Endothelial cell of hepatic sinusoid (primary cell): ENCODE data around the gene SMYD2.

Experiments used
- in situ Hi-C: cut with HindIII; loops from 2 replicates; pipeline ENCODE4 v1.10.0; 2017; ENCODE audit warnings: low sequenced_read_pairs

The SMYD2 gene

DNA sequence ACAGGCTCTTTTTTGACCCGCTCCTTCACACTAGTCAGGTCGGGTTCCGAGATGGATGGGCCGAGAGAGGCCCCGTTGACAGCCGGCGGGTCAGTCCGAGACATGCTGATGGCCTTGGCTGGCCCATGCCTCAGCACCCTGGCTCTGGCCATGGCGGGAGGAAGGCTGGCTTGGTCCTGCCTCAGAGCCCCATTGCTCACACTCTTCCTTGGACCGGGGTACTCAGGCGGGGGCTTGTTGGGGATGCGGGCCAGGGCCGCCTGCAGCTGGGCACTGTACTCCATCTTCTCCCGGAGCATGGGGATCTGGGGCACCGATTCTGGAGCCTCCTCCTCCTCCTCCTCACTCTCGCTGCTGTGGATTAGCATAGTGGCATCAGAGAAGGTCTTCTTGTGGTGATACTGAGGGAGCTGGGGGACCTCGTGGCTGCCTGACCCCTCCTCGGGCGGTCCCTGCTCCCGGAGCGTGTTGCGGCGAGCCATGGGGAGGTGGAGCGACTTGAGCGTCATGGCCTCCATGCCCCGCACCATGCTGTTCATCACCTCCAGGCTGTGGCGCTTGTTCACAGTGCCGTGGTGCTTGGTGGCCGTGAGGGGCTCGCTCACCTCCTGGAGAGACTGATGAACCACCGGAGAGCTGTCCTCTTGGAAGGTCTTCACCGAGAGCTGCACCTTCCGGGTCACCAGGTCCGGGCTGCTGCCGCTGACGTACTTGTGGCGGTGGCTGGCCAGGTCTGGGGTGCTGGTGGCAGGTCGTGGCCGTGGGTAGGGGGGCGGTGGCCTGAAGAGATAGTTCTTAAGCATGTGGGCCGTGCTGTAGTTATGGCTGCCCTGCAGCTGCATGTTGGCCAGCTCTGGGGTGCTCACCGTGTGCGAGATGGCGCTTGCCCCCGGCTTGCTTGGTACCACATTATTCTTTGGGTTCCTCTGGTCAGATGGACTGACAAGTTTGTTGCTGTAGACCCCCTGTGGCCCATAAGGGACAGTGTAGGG is 102.7 kb downstream of the SMYD2 start:
- in situ Hi-C loops: no loop called here

DNA sequence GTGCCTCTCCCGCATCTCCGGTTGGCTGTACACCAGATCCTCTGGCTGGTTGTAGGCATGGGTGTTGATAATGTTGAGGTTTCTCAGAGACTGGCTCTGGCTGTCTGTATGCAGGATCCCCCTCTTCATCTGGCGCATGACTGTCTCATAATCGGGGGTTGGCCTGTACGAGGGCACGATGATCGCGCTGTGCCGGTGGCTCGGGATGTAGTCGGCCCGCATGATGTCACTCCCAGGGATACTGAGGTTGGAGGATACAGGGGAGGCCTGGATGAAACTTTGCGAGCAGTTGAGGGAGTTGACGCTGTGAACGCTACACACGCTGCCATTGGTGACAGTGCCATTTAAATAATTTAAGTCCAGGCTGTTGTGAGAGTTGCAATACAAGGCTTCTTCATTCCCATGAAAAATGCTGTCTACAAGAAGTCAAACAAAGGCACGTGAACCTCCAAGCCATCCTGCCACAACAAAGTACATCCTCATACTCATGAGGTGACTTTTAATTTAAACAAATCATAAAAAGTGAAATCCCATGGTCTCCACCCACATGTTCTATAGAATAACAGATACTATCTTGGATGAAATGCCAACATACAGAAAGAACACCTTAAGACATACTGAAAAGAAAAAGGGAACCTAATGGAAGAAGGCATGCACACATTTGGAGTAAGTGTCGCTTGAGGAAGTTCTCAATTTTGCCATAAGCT is 103.6 kb downstream of the SMYD2 start:
- in situ Hi-C loops: no loop called here

DNA sequence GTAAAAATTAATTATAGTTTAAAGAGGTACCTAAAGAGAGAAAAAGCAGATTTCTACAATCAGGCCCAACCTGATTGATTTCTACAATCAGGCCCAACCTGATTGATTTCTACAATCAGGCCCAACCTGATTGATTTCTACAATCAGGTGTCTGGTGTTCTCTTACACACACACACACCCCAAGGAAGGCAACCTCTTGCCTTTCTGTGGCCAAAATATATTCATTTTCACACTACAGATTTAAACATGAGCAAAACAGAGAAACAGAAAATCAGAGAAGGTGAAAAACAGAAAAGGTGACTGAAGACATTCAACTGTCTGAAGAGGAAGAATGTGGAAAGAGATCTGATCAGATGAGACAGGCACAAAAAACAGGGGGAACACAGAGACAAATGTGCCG is 104.5 kb downstream of the SMYD2 start:
- in situ Hi-C loops: no loop called here

DNA sequence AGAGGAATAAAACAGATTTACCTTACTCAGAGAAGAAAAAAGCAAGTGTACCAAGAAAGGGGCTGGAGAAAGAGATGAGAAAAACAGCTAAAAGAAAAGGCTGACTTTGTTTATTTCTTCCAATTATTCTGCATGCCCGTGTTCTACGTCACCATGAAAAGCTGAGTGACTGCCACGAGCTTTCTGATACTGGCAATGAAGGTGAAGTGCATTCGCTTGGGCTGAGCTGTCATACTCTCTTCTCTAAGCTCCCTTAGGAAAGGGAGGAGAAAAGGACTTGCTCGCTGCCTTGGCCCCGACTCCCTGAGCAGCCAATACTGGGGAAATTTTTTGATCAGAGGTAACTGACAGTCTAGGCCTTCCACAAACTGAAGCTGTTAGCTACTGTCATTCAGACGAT is 105.4 kb downstream of the SMYD2 start:
- in situ Hi-C loops: no loop called here
